NCI-H2081 treated with DMSO at 0.1 percent for 48 hours (cell line): ENCODE results near the gene SLC25A24.
"Not testable (repeated sequence)": the region's sequence is repeated elsewhere in the genome, so short reads cannot be mapped to it uniquely, and the experiment has no call there.

Experiments used
- DNase-seq: peaks from one replicate; lab custom pipeline; 2025; lab: John Stamatoyannopoulos, UW

SLC25A24 gene

GRCh38 chr1:108194051-108194450 is 6.1 kb downstream of the SLC25A24 start:
- no peak for DNase-seq

GRCh38 chr1:108193333-108193732 is 6.8 kb downstream of the SLC25A24 start:
- no peak for DNase-seq

GRCh38 chr1:108192581-108192980 is 7.6 kb downstream of the SLC25A24 start:
- no peak for DNase-seq

GRCh38 chr1:108190686-108191416 is 9.3 kb downstream of the SLC25A24 start:
- DNase-seq: no peak

- no peak for DNase-seq
Observed at GRCh38 chr1:108190001-108190634, 10.0 kb downstream of the SLC25A24 start.

GRCh38 chr1:108188801-108189200 is 11.3 kb downstream of the SLC25A24 start:
- no peak for DNase-seq

GRCh38 chr1:108182959-108183700 is 17.0 kb downstream of the SLC25A24 start:
- no peak for DNase-seq

GRCh38 chr1:108179018-108179417 is 21.1 kb downstream of the SLC25A24 start:
- no peak for DNase-seq

GRCh38 chr1:108162409-108162808 is 37.7 kb downstream of the SLC25A24 start:
- DNase-seq: not testable (repeated sequence)

- DNase-seq: not testable (repeated sequence)
Observed at GRCh38 chr1:108159951-108160350, 40.2 kb downstream of the SLC25A24 start.

GRCh38 chr1:108158893-108159453 is 41.2 kb downstream of the SLC25A24 start:
- no peak for DNase-seq

- DNase-seq: no peak
Observed at GRCh38 chr1:108154314-108154713, 45.8 kb downstream of the SLC25A24 start.

GRCh38 chr1:108152782-108153222 is 47.3 kb downstream of the SLC25A24 start:
- DNase-seq: no peak

GRCh38 chr1:108151548-108151947 is 48.6 kb downstream of the SLC25A24 start:
- no peak for DNase-seq

GRCh38 chr1:108149796-108150467 is 50.2 kb downstream of the SLC25A24 start:
- no peak for DNase-seq

GRCh38 chr1:108144569-108144968 is 55.6 kb downstream of the SLC25A24 start:
- DNase-seq: not testable (repeated sequence)

- no peak for DNase-seq
Observed at GRCh38 chr1:108142773-108143394, 57.3 kb downstream of the SLC25A24 start.

- DNase-seq: no peak
Observed at GRCh38 chr1:108142258-108142657, 57.9 kb downstream of the SLC25A24 start.

- DNase-seq: no peak
Observed at GRCh38 chr1:108141621-108142020, 58.5 kb downstream of the SLC25A24 start.

GRCh38 chr1:108140936-108141335 is 59.2 kb downstream of the SLC25A24 start:
- DNase-seq: no peak

GRCh38 chr1:108140177-108140576 is 60.0 kb downstream of the SLC25A24 start:
- DNase-seq: no peak
